Esophagus muscularis mucosa (tissue), 4 donors: ENCODE data around the gene LEP. TPM values are rescaled to one million over a fixed set of nuclear protein-coding genes. Genes with fewer than 3 reads are reported as not detected.

Source experiments
- DNase-seq: peaks from one replicate; pipeline ENCODE4 v3.0.0-alpha.2; 2017; ENCODE audit errors: extremely low spot score
- H3K27ac ChIP-seq, 4 donors: fragments of 200-600 bp; sonication (generic); replicated peaks in 1 of 4; 1 replicate in 3 of 4; 2 replicates in 1 of 4; pipeline ENCODE4 v1.5.1; 2016 to 2019; ENCODE audit warnings: mild to moderate bottlenecking in 1 of 4
- H3K27me3 ChIP-seq, 4 donors: fragments of 200-600 bp; sonication (generic); one replicate each; pipeline versions ENCODE4 v1.5.1 to v1.6.0; 2016 to 2019
- H3K36me3 ChIP-seq, 4 donors: fragments of 200-600 bp; sonication (generic); one replicate each; pipeline ENCODE4 v1.5.1; 2016 to 2019
- H3K4me1 ChIP-seq, 4 donors: fragments of 200-600 bp; sonication (generic); one replicate each; pipeline ENCODE4 v1.5.1; 2016 to 2019
- H3K4me3 ChIP-seq, 4 donors: fragments of 200-600 bp; sonication (generic); 1 replicate in 2 of 4; 2 replicates in 2 of 4; pipeline ENCODE4 v1.5.1; 2016 to 2019; ENCODE audit warnings: mild to moderate bottlenecking in 4 of 4, moderate library complexity in 1 of 4
- H3K9me3 ChIP-seq, 4 donors: fragments of 200-600 bp; sonication (generic); 1 replicate in 3 of 4; 2 replicates in 1 of 4; pipeline ENCODE4 v1.5.1; 2016 to 2019
- CTCF ChIP-seq, 3 experiments: fragments of 200-600 bp in 2 of 3; fragments of 450-650 bp in 1 of 3; sonication (generic) in 2 of 3; IDR thresholded peaks; one replicate each; pipeline ENCODE4 v1.5.1; 2017 to 2019; ENCODE audit warnings: antibody characterized with exemption in 3 of 3, mild to moderate bottlenecking in 2 of 3, moderate library complexity in 1 of 3
- EP300 ChIP-seq: sonication (generic); formaldehyde crosslinking; IDR thresholded peaks from one replicate; pipeline ENCODE4 v1.6.1; 2017; ENCODE audit warnings: antibody characterized with exemption
- POLR2A ChIP-seq: fragments of 450-650 bp; IDR thresholded peaks from one replicate; pipeline ENCODE4 v1.6.1; 2017; ENCODE audit warnings: antibody characterized with exemption, moderate library complexity, mild to moderate bottlenecking, low read depth
- POLR2AphosphoS5 ChIP-seq, 2 donors: sonication (generic); formaldehyde crosslinking; IDR thresholded peaks; one replicate each; pipeline ENCODE4 v1.6.1; 2017; ENCODE audit warnings: antibody characterized with exemption in 2 of 2
- WGBS: methylation state at CpG from one replicate; pipeline ENCODE4 v1.1.5; 2018; 5-methylcytosine and 5-hydroxymethylcytosine counted together
- intact Hi-C: fragments of 100-400 bp; cut with DNase I; formaldehyde crosslinking; loops from one replicate; pipeline ENCODE4 v1.15.1; 2023
- total RNA-seq, 4 donors: library from RNA; depleted of rRNA; stranded (reverse); fragments of >200 nt; gene quantifications; one replicate each; pipeline versions ENCODE4 v1.1.0 to v1.2.1, GENCODE V29; 2016

Gene LEP
- total RNA-seq, 4 donors from 2014 or later: not detected

GRCh38 chr7:128265156-128265905 lies 24.3 kb downstream of the LEP start:
- intact Hi-C loops: no loop called here
- no peaks in the 10 kb centered on the region for H3K9me3 ChIP-seq
- H3K27me3 ChIP-seq: peaks cover 0 to 10% (median under 1%) of the 10 kb centered on the region in 4 donors
- H3K4me1 ChIP-seq: peaks cover 9 to 18% (median 16%) of the 10 kb centered on the region in 4 donors
- H3K4me3 ChIP-seq: no peak overlapping the region
- no peaks in the 10 kb centered on the region for H3K36me3 ChIP-seq
- no peak for DNase-seq
- WGBS: 82% methylated on average over 5 of the region's 6 CpGs
- H3K27ac ChIP-seq: no peak overlapping the region
- no peak for TF ChIP-seq POLR2A
- no peak for TF ChIP-seq POLR2AphosphoS5 (IDR thresholded peaks at IDR 0.05)
- no peak for TF ChIP-seq EP300
- no peak for TF ChIP-seq CTCF (IDR thresholded peaks at IDR 0.05)

- no peak for TF ChIP-seq POLR2A
- no peak for TF ChIP-seq EP300
- no peak for TF ChIP-seq POLR2AphosphoS5 (IDR thresholded peaks at IDR 0.05)
- no peak for TF ChIP-seq CTCF (IDR thresholded peaks at IDR 0.05)
- WGBS: 54% methylated on average over 5 of the region's 5 CpGs
- Histone ChIP-seq H3K9me3 (no peaks in the 10 kb centered on the region), H3K4me3 (no peak overlapping the region), H3K27me3 (peaks cover 0 to 16% (median 4%) of the 10 kb centered on the region in 4 donors), H3K36me3 (no peaks in the 10 kb centered on the region), H3K27ac (no peak overlapping the region), H3K4me1 (peaks cover 12 to 21% (median 20%) of the 10 kb centered on the region in 4 donors)
- DNase-seq: no peak
- intact Hi-C loops: no loop called here
Measured at GRCh38 chr7:128265906-128266300, 24.8 kb downstream of the LEP start.

- Histone ChIP-seq H3K4me1 (peaks cover 18 to 27% (median 26%) of the 10 kb centered on the region in 4 donors), H3K4me3 (peak overlapping the region in 3 of 4 donors; percentile 14 to 30 (median 19)), H3K36me3 (no peaks in the 10 kb centered on the region), H3K27me3 (peaks cover 0 to 22% (median 7%) of the 10 kb centered on the region in 4 donors), H3K9me3 (no peaks in the 10 kb centered on the region), H3K27ac (peak overlapping the region in 1 of 4 donors; percentile 49)
- DNase-seq: no peak
- TF ChIP-seq EP300: no peak
- WGBS: 63% methylated on average over 1 of the region's 1 CpG
- intact Hi-C loops: no loop called here
Measured at GRCh38 chr7:128266529-128266882, 25.4 kb downstream of the LEP start.

GRCh38 chr7:128266883-128267594 lies 26.0 kb downstream of the LEP start:
- DNase-seq: no peak
- H3K36me3 ChIP-seq: no peaks in the 10 kb centered on the region
- H3K27me3 ChIP-seq: peaks cover 0 to 27% (median 7%) of the 10 kb centered on the region in 4 donors
- peak overlapping the region; percentile 14 to 39 (median 24) for H3K4me3 ChIP-seq
- intact Hi-C loops: no loop called here
- TF ChIP-seq POLR2AphosphoS5 (IDR thresholded peaks at IDR 0.05) (peak in 1 of 2 donors; percentile 44), EP300 (no peak)
- H3K9me3 ChIP-seq: no peaks in the 10 kb centered on the region
- WGBS: 20% methylated on average over 16 of the region's 16 CpGs
- H3K27ac ChIP-seq: peak overlapping the region in 3 of 4 donors; percentile 49 to 57 (median 56)
- H3K4me1 ChIP-seq: peaks cover 23 to 32% (median 31%) of the 10 kb centered on the region in 4 donors

- Histone ChIP-seq H3K27ac (peak overlapping the region in 3 of 4 donors; percentile 49 to 57 (median 56)), H3K4me1 (peaks cover 23 to 35% (median 34%) of the 10 kb centered on the region in 4 donors), H3K36me3 (no peaks in the 10 kb centered on the region), H3K27me3 (peaks cover 0 to 31% (median 7%) of the 10 kb centered on the region in 4 donors), H3K9me3 (no peaks in the 10 kb centered on the region), H3K4me3 (peak overlapping the region in 3 of 4 donors; percentile 14 to 39 (median 30))
- WGBS: 59% methylated on average over 4 of the region's 4 CpGs
- intact Hi-C loops: no loop called here
- TF ChIP-seq EP300 (no peak), POLR2AphosphoS5 (IDR thresholded peaks at IDR 0.05) (no peak), CTCF (IDR thresholded peaks at IDR 0.05) (no peak), POLR2A (no peak)
- no peak for DNase-seq
Measured at GRCh38 chr7:128267595-128267924, 26.5 kb downstream of the LEP start.
